ENCODE data around the gene MC3R.

Gene MC3R

GRCh38 chr20:56249956-56250355, 1.4 kb downstream of the MC3R start:
- DNase-seq (ENCODE audit: low spot score): no peak

- DNase-seq (ENCODE audit: low spot score): no peak
These were observed 9.1 kb downstream of the MC3R start for GRCh38 chr20:56257604-56258003.

GRCh38 chr20:56259948-56260347, 11.4 kb downstream of the MC3R start:
- DNase-seq (ENCODE audit: low spot score): no peak

GRCh38 chr20:56268536-56268935, 20.0 kb downstream of the MC3R start:
- no peak for DNase-seq (ENCODE audit: low spot score)

- no peak for DNase-seq (ENCODE audit: low spot score)
These were observed 23.4 kb downstream of the MC3R start for GRCh38 chr20:56271974-56272373.

GRCh38 chr20:56273491-56273890, 25.0 kb downstream of the MC3R start:
- DNase-seq (ENCODE audit: low spot score): no peak

GRCh38 chr20:56274156-56274555, 25.6 kb downstream of the MC3R start:
- DNase-seq (ENCODE audit: low spot score): no peak

- no peak for DNase-seq (ENCODE audit: low spot score)
These were observed 29.7 kb downstream of the MC3R start for GRCh38 chr20:56278196-56278595.

- DNase-seq (ENCODE audit: low spot score): no peak
These were observed 37.0 kb downstream of the MC3R start for GRCh38 chr20:56285496-56285895.

- DNase-seq (ENCODE audit: low spot score): no peak
These were observed 41.1 kb downstream of the MC3R start for GRCh38 chr20:56289652-56290051.

- no peak for DNase-seq (ENCODE audit: low spot score)
These were observed 50.8 kb downstream of the MC3R start for GRCh38 chr20:56299362-56299761.

All from iPS-NIHi11 (cell line).